ENCODE data around the gene SDK2. TPM values are rescaled to one million over a fixed set of nuclear protein-coding genes. Genes with fewer than 3 reads are reported as not detected.

The SDK2 gene
- total and polyA plus RNA-seq, 3 experiments from 2014 or later = 0.35 to 0.54 (median 0.44) TPM

GRCh38 chr17:73341350-73342049 lies 302.7 kb downstream of the SDK2 start:
- H3K27ac Mint-ChIP-seq = no peak overlapping the region
- Histone ChIP-seq H3K27ac (ENCODE audit: low read depth, low read length) (no peak overlapping the region), H3K27me3 (ENCODE audit: insufficient read depth, low read length, poor library complexity, severe bottlenecking) (no peaks in the 10 kb centered on the region), H3K4me3 (ENCODE audit: low read length) (no peak overlapping the region), H3K4me1 (ENCODE audit: insufficient read depth, low read length) (no peaks in the 10 kb centered on the region), H3K36me3 (ENCODE audit: insufficient read depth, low read length) (no peaks in the 10 kb centered on the region), H3K9me3 (ENCODE audit: low read length) (no peaks in the 10 kb centered on the region)
- no peak for DNase-seq
- no peaks in the 10 kb centered on the region for H3K36me3 Mint-ChIP-seq
- ChIA-PET CTCF (no interaction called here), POLR2A (no interaction called here)
- H3K9me3 Mint-ChIP-seq = no peaks in the 10 kb centered on the region
- H3K27me3 Mint-ChIP-seq = peaks cover 0 to 4% of the 10 kb centered on the region in 2 donors
- H3K4me1 Mint-ChIP-seq = no peaks in the 10 kb centered on the region
- no peak overlapping the region for H3K4me3 Mint-ChIP-seq

- no peak overlapping the region for H3K27ac Mint-ChIP-seq
- H3K9me3 ChIP-seq (ENCODE audit: low read length) = no peaks in the 10 kb centered on the region
- CTCF ChIA-PET = no interaction called here
Measured at GRCh38 chr17:73340093-73340596, 304.1 kb downstream of the SDK2 start.

DNA sequence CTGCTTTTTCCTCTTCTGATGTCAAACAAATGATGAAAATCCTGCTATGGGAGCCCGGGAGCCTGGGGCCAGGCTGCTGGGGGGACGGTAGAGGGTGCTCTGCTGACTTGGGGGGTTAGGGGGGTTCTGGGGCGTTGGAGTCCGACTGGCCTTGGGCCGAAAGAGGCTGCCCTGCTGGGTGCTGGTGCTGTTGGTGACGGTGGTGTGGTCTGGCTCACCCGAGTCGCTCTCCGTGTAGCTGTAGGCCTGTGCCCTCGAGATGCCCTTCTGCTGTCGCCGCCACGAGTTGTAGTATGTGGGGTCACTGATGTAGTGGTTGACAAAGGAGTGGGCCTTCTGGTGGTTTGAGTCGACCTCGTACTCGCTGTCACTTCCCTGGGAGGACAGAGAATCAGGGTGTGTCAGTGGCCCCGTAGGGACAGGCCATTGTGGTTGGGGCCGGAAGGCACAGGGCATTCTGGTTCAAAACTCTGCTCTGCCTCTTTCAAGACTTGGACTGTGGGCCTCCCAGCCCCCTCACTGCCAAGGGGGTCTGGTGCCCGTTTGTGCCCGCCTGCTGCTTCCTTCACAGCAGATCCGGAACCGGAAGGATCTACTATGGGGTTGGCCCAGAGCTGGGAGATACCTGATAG lies 305.6 kb downstream of the SDK2 start:
- Mint-ChIP-seq H3K27ac (peak overlapping the region in 1 of 8 donors; percentile 73), H3K27me3 (peaks cover 0 to under 1% of the 10 kb centered on the region in 2 donors), H3K9me3 (no peaks in the 10 kb centered on the region), H3K4me3 (no peak overlapping the region), H3K4me1 (no peaks in the 10 kb centered on the region), H3K36me3 (no peaks in the 10 kb centered on the region)
- Histone ChIP-seq H3K27ac (ENCODE audit: low read depth, low read length) (no peak overlapping the region), H3K9me3 (ENCODE audit: low read length) (no peaks in the 10 kb centered on the region), H3K36me3 (ENCODE audit: insufficient read depth, low read length) (no peaks in the 10 kb centered on the region), H3K27me3 (ENCODE audit: insufficient read depth, low read length, poor library complexity, severe bottlenecking) (no peaks in the 10 kb centered on the region), H3K4me3 (ENCODE audit: low read length) (no peak overlapping the region), H3K4me1 (ENCODE audit: insufficient read depth, low read length) (no peaks in the 10 kb centered on the region)
- CTCF ChIA-PET = interaction anchor here (0.7 kb wide), 1 partner anchor 548 kb away, joined by 4 read pairs; no protein-coding TSS in a partner anchor
- POLR2A ChIA-PET = no interaction called here
- no peak for DNase-seq

More at GRCh38 chr17:73340093-73340596, 304.1 kb downstream of the SDK2 start:
- H3K36me3 Mint-ChIP-seq = no peaks in the 10 kb centered on the region
- Histone ChIP-seq H3K27me3 (ENCODE audit: insufficient read depth, low read length, poor library complexity, severe bottlenecking) (no peaks in the 10 kb centered on the region), H3K4me1 (ENCODE audit: insufficient read depth, low read length) (no peaks in the 10 kb centered on the region), H3K4me3 (ENCODE audit: low read length) (no peak overlapping the region), H3K27ac (ENCODE audit: low read depth, low read length) (no peak overlapping the region), H3K36me3 (ENCODE audit: insufficient read depth, low read length) (no peaks in the 10 kb centered on the region)
- no peak overlapping the region for H3K4me3 Mint-ChIP-seq
- DNase-seq = no peak
- H3K27me3 Mint-ChIP-seq = peaks cover 0 to 4% of the 10 kb centered on the region in 2 donors
- POLR2A ChIA-PET = no interaction called here
- H3K9me3 Mint-ChIP-seq = no peaks in the 10 kb centered on the region
- H3K4me1 Mint-ChIP-seq = no peaks in the 10 kb centered on the region

DNA sequence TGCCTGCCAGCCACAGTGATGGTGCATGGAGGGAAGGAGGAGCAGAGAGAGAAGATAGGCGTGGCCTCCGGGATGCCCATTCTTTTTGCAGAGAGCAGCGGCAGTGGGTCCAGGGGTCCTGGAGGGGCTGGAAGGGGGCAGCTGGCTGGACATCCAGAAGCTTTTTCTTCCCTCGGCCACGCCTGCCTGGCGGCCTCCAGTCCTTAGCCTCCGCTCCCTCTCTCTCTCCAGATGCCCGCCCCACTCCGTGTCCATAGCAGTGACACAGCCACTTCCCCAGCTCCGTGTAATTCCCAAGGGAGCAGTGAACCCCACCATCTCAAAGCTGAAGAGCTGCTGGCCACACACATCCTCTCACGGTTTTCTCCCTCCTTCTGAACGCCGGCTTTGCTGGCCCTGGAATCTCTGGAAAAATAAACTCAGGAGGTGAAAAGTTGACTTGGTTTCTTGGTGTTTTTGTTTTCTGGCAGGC lies 306.2 kb downstream of the SDK2 start:
- H3K27me3 Mint-ChIP-seq = no peaks in the 10 kb centered on the region
- ChIA-PET CTCF (interaction anchor here (1.3 kb wide), 1 partner anchor 613 kb away, joined by 3 read pairs; no protein-coding TSS in a partner anchor), POLR2A (no interaction called here)
- H3K4me3 ChIP-seq (ENCODE audit: low read length) = no peak overlapping the region
- no peak for DNase-seq
- H3K4me3 Mint-ChIP-seq = no peak overlapping the region
- H3K36me3 Mint-ChIP-seq = no peaks in the 10 kb centered on the region
- H3K9me3 ChIP-seq (ENCODE audit: low read length) = no peaks in the 10 kb centered on the region
- H3K27ac ChIP-seq (ENCODE audit: low read depth, low read length) = no peak overlapping the region
- H3K4me1 Mint-ChIP-seq = no peaks in the 10 kb centered on the region
- no peaks in the 10 kb centered on the region for H3K27me3 ChIP-seq (ENCODE audit: insufficient read depth, low read length, poor library complexity, severe bottlenecking)
- H3K4me1 ChIP-seq (ENCODE audit: insufficient read depth, low read length) = no peaks in the 10 kb centered on the region
- H3K27ac Mint-ChIP-seq = peak overlapping the region in 1 of 8 donors; percentile 73
- H3K9me3 Mint-ChIP-seq = no peaks in the 10 kb centered on the region
- no peaks in the 10 kb centered on the region for H3K36me3 ChIP-seq (ENCODE audit: insufficient read depth, low read length)

DNA sequence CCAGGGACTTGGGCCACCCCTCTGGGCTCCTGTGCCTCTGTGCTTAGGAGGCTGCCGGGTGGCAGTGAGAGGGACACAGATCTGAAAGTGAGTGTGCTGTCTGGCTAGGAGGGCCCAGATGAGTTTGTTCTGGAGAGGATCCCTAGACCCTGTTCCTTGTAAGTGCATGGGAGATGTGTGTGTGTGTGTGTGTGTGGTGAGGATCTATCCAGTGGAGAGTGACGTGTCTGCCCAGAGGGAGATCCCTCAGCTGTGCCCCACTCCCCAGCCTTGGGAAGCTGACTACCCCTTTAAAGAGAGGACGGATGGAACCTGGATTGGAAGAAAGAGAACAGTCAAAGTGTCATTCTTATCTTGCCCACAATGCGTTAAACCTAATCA lies 306.9 kb downstream of the SDK2 start:
- no peak overlapping the region for H3K4me3 Mint-ChIP-seq
- DNase-seq = no peak
- no peaks in the 10 kb centered on the region for H3K9me3 ChIP-seq (ENCODE audit: low read length)
- H3K27me3 Mint-ChIP-seq = no peaks in the 10 kb centered on the region
- H3K36me3 ChIP-seq (ENCODE audit: insufficient read depth, low read length) = no peaks in the 10 kb centered on the region
- no peaks in the 10 kb centered on the region for H3K4me1 ChIP-seq (ENCODE audit: insufficient read depth, low read length)
- H3K36me3 Mint-ChIP-seq = no peaks in the 10 kb centered on the region
- no peak overlapping the region for H3K4me3 ChIP-seq (ENCODE audit: low read length)
- no peak overlapping the region for H3K27ac Mint-ChIP-seq
- CTCF ChIA-PET = interaction anchor here (1.3 kb wide), 1 partner anchor 612 kb away, joined by 3 read pairs; no protein-coding TSS in a partner anchor
- no peaks in the 10 kb centered on the region for H3K4me1 Mint-ChIP-seq
- POLR2A ChIA-PET = no interaction called here
- H3K9me3 Mint-ChIP-seq = no peaks in the 10 kb centered on the region
- no peak overlapping the region for H3K27ac ChIP-seq (ENCODE audit: low read depth, low read length)
- no peaks in the 10 kb centered on the region for H3K27me3 ChIP-seq (ENCODE audit: insufficient read depth, low read length, poor library complexity, severe bottlenecking)

DNA sequence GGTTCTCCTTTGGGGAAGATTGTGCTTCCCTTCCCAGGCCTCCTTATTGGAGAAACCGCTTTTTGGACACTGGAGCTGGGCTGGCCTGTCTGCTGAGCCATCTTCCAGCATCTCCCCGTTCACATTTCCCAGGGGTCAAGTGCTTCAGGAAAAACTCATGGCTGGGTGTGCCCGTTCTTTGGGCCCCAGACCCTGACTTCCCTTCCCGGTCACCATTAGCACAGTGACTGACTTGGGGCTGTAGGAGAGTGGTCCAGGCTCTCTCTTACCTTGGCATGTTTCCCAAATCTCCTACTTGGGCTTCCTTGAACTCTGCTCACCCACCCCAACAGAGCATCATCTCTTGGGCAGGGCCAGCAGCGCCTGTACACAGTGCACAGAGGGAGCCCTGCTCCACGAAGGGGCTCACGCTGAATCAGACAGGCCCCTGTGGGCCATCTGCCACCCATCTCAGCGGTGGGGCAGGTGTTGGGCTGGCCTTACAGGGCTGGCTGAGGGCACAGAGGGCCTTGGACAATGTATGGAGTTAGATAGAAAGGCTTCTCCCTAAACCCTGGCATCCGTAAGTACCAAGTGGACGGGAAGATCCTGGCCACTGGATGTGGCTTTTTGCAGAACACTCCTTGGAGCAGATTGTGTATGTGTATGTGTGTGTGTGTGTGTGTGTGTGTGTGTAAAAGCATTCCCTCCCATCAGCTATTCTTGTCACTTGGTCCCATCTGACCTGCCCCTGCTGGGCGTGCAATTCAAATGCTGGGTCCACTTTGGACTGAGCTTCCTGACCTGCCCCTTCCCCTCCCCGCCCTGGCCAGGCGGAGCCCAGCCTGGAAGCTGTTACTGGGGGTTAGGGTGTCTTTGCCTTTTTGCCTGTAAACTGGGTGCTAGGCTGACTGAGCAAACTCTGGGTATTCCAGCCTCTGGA lies 307.6 kb downstream of the SDK2 start:
- no peak for DNase-seq
- Histone ChIP-seq H3K36me3 (ENCODE audit: insufficient read depth, low read length) (no peaks in the 10 kb centered on the region), H3K9me3 (ENCODE audit: low read length) (no peaks in the 10 kb centered on the region), H3K4me3 (ENCODE audit: low read length) (no peak overlapping the region), H3K27me3 (ENCODE audit: insufficient read depth, low read length, poor library complexity, severe bottlenecking) (no peaks in the 10 kb centered on the region), H3K4me1 (ENCODE audit: insufficient read depth, low read length) (no peaks in the 10 kb centered on the region), H3K27ac (ENCODE audit: low read depth, low read length) (no peak overlapping the region)
- CTCF ChIA-PET = interaction anchor here (1.3 kb wide), 1 partner anchor 611 kb away, joined by 3 read pairs; no protein-coding TSS in a partner anchor
- Mint-ChIP-seq H3K9me3 (no peaks in the 10 kb centered on the region), H3K4me3 (no peak overlapping the region), H3K4me1 (no peaks in the 10 kb centered on the region), H3K36me3 (no peaks in the 10 kb centered on the region), H3K27me3 (no peaks in the 10 kb centered on the region), H3K27ac (no peak overlapping the region)
- POLR2A ChIA-PET = no interaction called here

GRCh38 chr17:73335591-73336407 lies 308.4 kb downstream of the SDK2 start:
- Mint-ChIP-seq H3K4me1 (no peaks in the 10 kb centered on the region), H3K27ac (no peak overlapping the region), H3K27me3 (no peaks in the 10 kb centered on the region), H3K36me3 (no peaks in the 10 kb centered on the region), H3K9me3 (no peaks in the 10 kb centered on the region), H3K4me3 (no peak overlapping the region)
- Histone ChIP-seq H3K4me3 (ENCODE audit: low read length) (no peak overlapping the region), H3K27me3 (ENCODE audit: insufficient read depth, low read length, poor library complexity, severe bottlenecking) (no peaks in the 10 kb centered on the region), H3K4me1 (ENCODE audit: insufficient read depth, low read length) (no peaks in the 10 kb centered on the region), H3K9me3 (ENCODE audit: low read length) (no peaks in the 10 kb centered on the region), H3K27ac (ENCODE audit: low read depth, low read length) (no peak overlapping the region), H3K36me3 (ENCODE audit: insufficient read depth, low read length) (no peaks in the 10 kb centered on the region)
- POLR2A ChIA-PET = interaction anchor here (0.6 kb wide), 1 partner anchor 615 kb away, joined by 4 read pairs; no protein-coding TSS in a partner anchor
- CTCF ChIA-PET = no interaction called here
- DNase-seq = no peak

Data from CD8-positive, alpha-beta memory T cell (primary cell).